Osteoblast (primary cell): ENCODE measurements around the gene COL15A1. TPM values are rescaled to one million over a fixed set of nuclear protein-coding genes. Genes with fewer than 3 reads are reported as not detected.

ENCODE experiments used
- DNase-seq: peaks from one replicate; pipeline ENCODE4 v3.0.0; 2011; ENCODE audit warnings: low spot score, mixed read lengths; ENCODE audit not compliant: insufficient read length; ENCODE audit errors: missing footprints
- H2AFZ ChIP-seq: 2 replicates; pipeline ENCODE4 v1.6.0; 2011; ENCODE audit warnings: mild to moderate bottlenecking, low read length
- H3K27ac ChIP-seq: 2 replicates; pipeline ENCODE4 v1.5.1; 2011; ENCODE audit warnings: mild to moderate bottlenecking, low read depth, low read length, moderate library complexity
- H3K27me3 ChIP-seq: 2 replicates; pipeline ENCODE4 v1.6.0; 2012; ENCODE audit warnings: mild to moderate bottlenecking, control low read depth, inconsistent platforms, low read length, moderate library complexity; ENCODE audit not compliant: insufficient read depth
- H3K36me3 ChIP-seq: 2 replicates; pipeline ENCODE4 v1.5.1; 2011; ENCODE audit warnings: mild to moderate bottlenecking, low read length, control low read depth, moderate library complexity; ENCODE audit not compliant: insufficient read depth
- H3K4me1 ChIP-seq: 2 replicates; pipeline ENCODE4 v1.5.1; 2011; ENCODE audit warnings: mild to moderate bottlenecking, low read length, control low read depth, moderate library complexity; ENCODE audit not compliant: insufficient read depth
- H3K4me2 ChIP-seq: 2 replicates; pipeline ENCODE4 v1.6.0; 2011; ENCODE audit warnings: mild to moderate bottlenecking, low read length; ENCODE audit not compliant: insufficient read depth
- H3K4me3 ChIP-seq: fragments of 200-600 bp; sonication (generic); 3 replicates; pipeline ENCODE4 v1.5.1; 2012; ENCODE audit warnings: mild to moderate bottlenecking, low read length, inconsistent platforms; ENCODE audit not compliant: insufficient read depth
- H3K79me2 ChIP-seq: 2 replicates; pipeline ENCODE4 v1.6.0; 2012; ENCODE audit warnings: mild to moderate bottlenecking, low read length, control low read depth, inconsistent platforms; ENCODE audit not compliant: insufficient read depth
- H3K9me3 ChIP-seq: 2 replicates; pipeline ENCODE4 v1.5.1; 2011; ENCODE audit warnings: low read depth, low read length, control low read depth
- H4K20me1 ChIP-seq: 2 replicates; pipeline ENCODE4 v1.6.0; 2012; ENCODE audit warnings: mild to moderate bottlenecking, low read length, control low read depth; ENCODE audit not compliant: insufficient read depth
- total RNA-seq: library from RNA; depleted of rRNA; stranded (reverse); fragments of >200 nt; gene quantifications from 2 replicates; pipeline ENCODE4 v1.2.3, GENCODE V29; 2012
- TF ChIP-seq, protein P1 (sequence below): IDR thresholded peaks from 2 replicates; pipeline ENCODE4 v1.5.1; 2011; ENCODE audit warnings: mild to moderate bottlenecking, low read depth, low read length, moderate library complexity; ENCODE audit errors: extremely low read depth

Gene COL15A1
- total RNA-seq, 1 donor = 29.3 TPM

DNA sequence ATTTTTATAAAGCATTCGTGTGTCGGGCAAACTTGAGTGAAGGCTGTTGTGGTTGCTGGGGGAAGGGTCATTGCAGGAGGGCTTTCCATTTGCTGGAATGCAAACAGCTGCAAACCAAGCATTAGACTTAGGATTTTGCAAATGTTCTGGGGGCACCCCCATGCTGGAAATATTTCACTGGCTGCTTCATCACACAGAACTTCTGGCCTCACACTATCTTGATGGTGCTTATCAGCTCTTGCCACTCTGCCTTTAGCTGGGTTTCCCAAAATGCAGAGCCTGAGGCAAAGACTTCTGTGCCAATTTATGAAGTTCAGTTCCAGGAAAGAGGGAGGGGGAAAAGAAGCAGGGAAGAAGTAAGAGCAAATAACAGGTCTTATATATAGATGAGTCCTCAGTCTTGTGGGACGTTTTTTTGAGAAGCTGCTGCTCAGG, 8.6 kb upstream of the COL15A1 start:
- DNase-seq = no peak
- Histone ChIP-seq H3K79me2 (no peaks in the 10 kb centered on the region), H3K27ac (no peak overlapping the region), H3K9me3 (no peaks in the 10 kb centered on the region), H3K27me3 (peaks cover 82% of the 10 kb centered on the region), H4K20me1 (no peaks in the 10 kb centered on the region), H3K36me3 (no peaks in the 10 kb centered on the region), H2AFZ (no peak overlapping the region), H3K4me2 (no peak overlapping the region), H3K4me1 (no peaks in the 10 kb centered on the region), H3K4me3 (no peak overlapping the region)
- TF ChIP-seq, protein P1, sequence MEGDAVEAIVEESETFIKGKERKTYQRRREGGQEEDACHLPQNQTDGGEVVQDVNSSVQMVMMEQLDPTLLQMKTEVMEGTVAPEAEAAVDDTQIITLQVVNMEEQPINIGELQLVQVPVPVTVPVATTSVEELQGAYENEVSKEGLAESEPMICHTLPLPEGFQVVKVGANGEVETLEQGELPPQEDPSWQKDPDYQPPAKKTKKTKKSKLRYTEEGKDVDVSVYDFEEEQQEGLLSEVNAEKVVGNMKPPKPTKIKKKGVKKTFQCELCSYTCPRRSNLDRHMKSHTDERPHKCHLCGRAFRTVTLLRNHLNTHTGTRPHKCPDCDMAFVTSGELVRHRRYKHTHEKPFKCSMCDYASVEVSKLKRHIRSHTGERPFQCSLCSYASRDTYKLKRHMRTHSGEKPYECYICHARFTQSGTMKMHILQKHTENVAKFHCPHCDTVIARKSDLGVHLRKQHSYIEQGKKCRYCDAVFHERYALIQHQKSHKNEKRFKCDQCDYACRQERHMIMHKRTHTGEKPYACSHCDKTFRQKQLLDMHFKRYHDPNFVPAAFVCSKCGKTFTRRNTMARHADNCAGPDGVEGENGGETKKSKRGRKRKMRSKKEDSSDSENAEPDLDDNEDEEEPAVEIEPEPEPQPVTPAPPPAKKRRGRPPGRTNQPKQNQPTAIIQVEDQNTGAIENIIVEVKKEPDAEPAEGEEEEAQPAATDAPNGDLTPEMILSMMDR = no peak

DNA sequence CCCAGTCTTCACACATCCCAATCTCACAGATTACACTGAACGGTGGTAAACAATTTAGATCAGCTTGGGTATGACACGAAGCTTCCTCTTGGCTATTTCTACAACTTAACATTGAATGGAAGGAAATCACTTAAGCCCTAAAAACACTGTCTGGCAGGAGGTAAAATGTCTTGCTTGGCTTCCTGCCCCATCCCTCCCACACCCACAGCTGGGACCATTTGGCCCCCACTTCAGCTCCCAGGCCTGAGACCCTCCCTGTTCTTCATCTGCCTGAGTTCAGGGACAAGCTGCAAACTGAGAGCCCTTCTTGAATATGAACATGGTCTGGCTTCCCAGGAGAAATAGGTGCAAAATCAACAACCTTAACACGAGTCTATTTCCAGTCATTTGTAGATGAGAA, 3.4 kb upstream of the COL15A1 start:
- Histone ChIP-seq H3K27me3 (peaks cover 98% of the 10 kb centered on the region), H4K20me1 (no peaks in the 10 kb centered on the region), H3K4me1 (no peaks in the 10 kb centered on the region), H3K27ac (no peak overlapping the region), H3K9me3 (no peaks in the 10 kb centered on the region), H3K4me2 (no peak overlapping the region), H3K79me2 (no peaks in the 10 kb centered on the region), H3K4me3 (no peak overlapping the region), H3K36me3 (no peaks in the 10 kb centered on the region), H2AFZ (no peak overlapping the region)
- TF ChIP-seq, protein P1 = no peak
- DNase-seq = no peak

DNA sequence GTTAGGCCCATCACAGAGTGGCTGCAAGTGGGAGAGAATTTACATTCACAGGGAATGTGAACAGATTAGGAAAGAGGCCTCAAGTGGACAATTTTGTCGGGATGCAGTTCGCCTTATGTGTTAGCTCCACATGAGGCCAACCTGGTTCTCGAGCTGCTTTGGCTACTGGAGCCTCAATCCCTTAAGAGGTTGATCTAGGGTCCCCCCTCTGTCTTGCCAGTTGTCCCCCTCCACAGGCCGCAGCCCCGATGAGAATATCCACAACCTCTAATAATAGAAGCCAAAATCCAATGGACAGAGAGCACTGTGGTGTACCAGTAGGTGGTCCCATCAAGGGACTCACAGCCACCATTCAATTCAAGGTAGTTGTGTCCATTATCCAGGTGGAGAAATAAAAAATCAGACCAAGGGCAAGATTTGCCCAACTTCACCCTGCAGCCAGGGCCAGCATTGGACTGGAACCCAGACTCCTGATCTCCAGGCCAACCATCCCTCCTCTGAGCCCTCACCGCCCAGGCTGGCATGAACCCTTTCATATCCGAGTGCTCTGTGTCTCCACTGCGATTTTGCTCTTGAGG, 1.7 kb upstream of the COL15A1 start:
- Histone ChIP-seq H4K20me1 (no peaks in the 10 kb centered on the region), H3K36me3 (no peaks in the 10 kb centered on the region), H2AFZ (no peak overlapping the region), H3K4me2 (no peak overlapping the region), H3K79me2 (no peaks in the 10 kb centered on the region), H3K4me1 (no peaks in the 10 kb centered on the region), H3K4me3 (no peak overlapping the region), H3K27ac (no peak overlapping the region), H3K27me3 (peaks cover 99% of the 10 kb centered on the region), H3K9me3 (no peaks in the 10 kb centered on the region)
- no peak for DNase-seq
- TF ChIP-seq, protein P1 = no peak

DNA sequence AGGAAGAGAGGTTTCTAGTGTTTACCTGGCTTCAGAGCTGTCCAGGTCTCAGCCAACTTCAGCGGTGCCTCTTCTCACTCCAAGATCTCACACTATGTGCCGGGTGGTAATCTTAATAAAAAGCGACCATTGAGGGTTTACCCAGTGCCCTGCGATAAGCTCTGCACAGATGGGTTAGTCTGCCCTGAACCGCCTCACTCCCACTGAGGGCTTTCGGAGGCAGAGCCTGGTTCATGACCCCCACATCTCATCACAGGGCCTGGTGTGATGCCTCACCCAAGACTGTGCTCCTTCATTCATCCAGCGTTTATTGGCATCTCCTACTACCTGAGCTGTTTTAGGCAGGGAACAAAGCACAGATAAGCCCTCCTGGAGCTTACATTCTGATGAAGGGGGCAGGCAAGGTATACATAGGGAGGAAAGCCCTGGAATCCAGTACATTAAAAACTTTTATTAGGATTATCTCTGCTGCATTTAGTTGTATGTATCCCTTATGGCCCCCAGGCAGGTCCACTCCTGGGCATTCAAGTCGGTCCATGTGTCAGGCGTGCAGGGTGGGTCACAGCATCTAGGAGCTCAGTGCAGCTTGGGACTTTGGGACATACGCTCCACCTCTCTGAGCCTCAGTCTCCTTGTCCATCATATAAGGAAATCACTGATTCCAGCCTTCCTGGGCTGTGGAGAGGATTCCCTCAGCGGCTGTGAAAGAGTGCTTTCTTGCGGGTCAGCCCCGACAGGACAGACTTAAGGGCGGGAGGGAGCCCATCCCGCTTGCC, 613 bp upstream of the COL15A1 start:
- H3K79me2 ChIP-seq = no peaks in the 10 kb centered on the region
- no peaks in the 10 kb centered on the region for H3K36me3 ChIP-seq
- H3K27me3 ChIP-seq = peaks cover 96% of the 10 kb centered on the region
- H3K4me3 ChIP-seq = no peak overlapping the region
- no peaks in the 10 kb centered on the region for H4K20me1 ChIP-seq
- no peak overlapping the region for H3K27ac ChIP-seq
- H2AFZ ChIP-seq = no peak overlapping the region
- H3K4me2 ChIP-seq = no peak overlapping the region
- H3K4me1 ChIP-seq = no peaks in the 10 kb centered on the region
- TF ChIP-seq, protein P1 = no peak
- DNase-seq = no peak
- no peaks in the 10 kb centered on the region for H3K9me3 ChIP-seq
